HG02943 (cell line): ENCODE data around the gene CYTH3.
"Not testable (repeated sequence)": the region's sequence is repeated elsewhere in the genome, so short reads cannot be mapped to it uniquely, and the experiment has no call there.

Experiments used
- ATAC-seq: cut with Tn5 transposase; IDR thresholded peaks from one replicate; pipeline ENCODE4 v1.9.1; 2021; ENCODE audit warnings: mild to moderate bottlenecking, low read depth, moderate library complexity; ENCODE audit not compliant: unreplicated experiment

Gene CYTH3

GRCh38 chr7:6284055-6284400, 11.6 kb upstream of the CYTH3 start:
- no peak for ATAC-seq

DNA sequence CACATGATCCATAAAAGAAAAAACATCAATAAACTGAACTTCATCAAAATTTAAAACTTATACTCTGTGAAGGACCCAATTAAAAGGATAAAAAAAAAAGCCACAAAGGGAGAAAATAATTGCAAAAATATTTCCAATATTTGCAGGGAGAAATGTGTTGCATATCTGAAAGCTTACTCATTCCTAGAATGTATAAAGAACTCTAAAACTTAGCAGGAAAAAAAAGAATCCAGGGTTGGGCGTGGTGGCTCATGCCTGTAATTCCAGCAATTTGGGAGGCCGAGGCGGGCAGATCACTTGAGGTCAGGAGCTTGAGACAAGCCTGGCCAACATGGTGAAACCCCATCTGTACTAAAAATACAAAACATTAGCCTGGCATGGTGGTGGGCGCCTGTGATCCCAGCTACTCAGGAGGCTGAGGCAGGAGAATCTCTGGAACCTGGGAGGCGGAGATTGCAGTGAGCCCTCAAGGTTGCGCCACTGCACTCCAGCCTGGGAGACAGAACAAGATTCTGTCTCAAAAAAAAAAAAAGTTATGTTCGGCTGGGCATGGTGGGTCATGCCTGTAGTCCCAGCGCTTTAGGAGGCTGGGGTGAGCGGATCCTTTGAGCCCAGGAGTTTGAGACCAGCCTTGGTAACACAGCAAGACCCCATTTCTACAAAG, 11.1 kb upstream of the CYTH3 start:
- ATAC-seq: not testable (repeated sequence)

- no peak for ATAC-seq
These were observed 7.5 kb upstream of the CYTH3 start for GRCh38 chr7:6279937-6280336.

DNA sequence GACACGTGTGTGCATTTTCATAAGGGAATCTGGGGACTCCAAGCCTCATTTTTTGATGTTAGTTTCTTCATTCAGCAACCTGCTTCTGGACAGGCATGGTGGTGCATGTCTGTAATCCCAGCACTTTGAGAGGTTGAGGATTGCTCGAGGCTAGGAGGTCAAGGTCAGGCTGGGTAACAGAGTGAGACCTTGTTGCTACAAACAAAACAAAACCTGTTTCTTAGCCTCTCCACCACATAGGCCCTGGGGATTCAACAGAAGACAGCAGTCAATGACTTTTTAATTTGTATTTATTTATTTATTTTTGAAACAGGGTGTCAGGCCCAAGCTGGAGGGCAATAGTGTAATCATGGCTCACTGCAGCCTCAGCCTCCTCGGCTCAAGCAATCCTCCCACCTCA, 6.9 kb upstream of the CYTH3 start:
- no peak for ATAC-seq

DNA sequence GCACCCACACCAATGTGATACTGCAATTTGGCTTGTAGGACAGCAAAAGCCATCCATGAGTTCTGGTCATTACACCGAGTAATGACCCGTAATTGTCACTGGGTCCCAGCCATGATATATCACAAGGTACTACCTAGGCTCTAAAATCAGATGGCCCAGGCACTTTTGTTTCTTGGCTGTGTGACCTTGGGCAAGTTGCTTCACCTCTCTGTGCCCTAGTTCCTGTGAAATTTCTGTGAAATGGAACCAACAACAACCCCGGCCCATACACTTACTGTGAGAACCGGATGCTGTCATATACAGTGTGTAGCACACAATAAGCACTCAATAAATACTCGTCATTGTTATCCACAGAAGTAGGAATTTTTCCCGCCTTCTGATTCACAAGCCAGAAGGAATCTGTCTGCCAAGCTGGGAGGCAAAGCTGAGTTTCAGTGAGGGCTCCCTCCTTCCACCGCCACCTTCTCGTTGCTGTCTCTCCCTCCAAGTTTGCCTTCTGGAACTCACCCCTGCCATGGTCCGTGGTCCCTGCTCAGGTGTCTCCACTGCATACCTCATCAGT, 6.4 kb upstream of the CYTH3 start:
- ATAC-seq: no peak

DNA sequence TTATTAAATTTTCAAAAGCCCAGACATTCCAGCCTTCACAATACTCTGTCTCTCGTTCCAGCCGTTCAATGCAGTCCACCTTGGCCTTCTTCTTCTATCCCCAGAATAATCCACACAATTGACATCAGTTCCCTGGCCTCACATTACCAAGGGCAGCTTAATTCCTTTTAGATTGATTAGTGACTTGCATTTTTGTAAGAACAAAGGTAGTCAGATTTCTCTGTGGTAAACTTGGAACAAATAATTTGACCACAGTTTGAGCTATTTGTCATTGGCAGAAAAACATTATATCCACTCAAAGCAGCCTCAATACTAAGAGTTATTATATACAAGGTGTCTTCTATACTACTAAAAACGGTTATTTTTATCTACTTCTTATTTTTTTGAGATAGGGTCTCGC, 5.1 kb upstream of the CYTH3 start:
- ATAC-seq: no peak

DNA sequence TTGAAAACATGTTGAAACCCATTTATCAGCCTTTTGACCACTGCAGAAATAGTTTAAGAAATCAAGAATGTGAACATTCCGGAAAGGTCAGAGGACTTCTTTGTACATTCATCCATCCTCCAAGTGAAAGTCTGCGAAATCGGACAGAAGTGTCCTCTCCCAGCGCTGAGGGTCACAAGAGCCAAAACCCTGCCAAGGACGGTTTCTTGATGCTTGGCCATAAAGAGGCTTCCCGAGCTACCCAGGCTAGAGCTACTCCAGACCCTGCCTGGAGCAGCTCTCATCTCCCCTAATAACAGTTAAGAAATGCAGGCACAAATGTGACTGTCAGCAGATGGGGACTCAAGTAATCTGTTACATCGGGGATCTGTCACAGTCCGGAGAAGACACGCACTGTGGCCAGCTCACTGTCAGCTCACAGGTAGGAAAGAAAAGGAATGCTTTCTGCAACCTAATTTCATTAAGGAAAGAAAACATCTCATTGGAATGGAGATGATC, 4.5 kb upstream of the CYTH3 start:
- no peak for ATAC-seq

- ATAC-seq: no peak
These were observed 2.3 kb upstream of the CYTH3 start for GRCh38 chr7:6274743-6275142.

GRCh38 chr7:6273917-6274630, 1.6 kb upstream of the CYTH3 start:
- ATAC-seq: no peak

GRCh38 chr7:6273380-6273837, 985 bp upstream of the CYTH3 start:
- no peak for ATAC-seq

DNA sequence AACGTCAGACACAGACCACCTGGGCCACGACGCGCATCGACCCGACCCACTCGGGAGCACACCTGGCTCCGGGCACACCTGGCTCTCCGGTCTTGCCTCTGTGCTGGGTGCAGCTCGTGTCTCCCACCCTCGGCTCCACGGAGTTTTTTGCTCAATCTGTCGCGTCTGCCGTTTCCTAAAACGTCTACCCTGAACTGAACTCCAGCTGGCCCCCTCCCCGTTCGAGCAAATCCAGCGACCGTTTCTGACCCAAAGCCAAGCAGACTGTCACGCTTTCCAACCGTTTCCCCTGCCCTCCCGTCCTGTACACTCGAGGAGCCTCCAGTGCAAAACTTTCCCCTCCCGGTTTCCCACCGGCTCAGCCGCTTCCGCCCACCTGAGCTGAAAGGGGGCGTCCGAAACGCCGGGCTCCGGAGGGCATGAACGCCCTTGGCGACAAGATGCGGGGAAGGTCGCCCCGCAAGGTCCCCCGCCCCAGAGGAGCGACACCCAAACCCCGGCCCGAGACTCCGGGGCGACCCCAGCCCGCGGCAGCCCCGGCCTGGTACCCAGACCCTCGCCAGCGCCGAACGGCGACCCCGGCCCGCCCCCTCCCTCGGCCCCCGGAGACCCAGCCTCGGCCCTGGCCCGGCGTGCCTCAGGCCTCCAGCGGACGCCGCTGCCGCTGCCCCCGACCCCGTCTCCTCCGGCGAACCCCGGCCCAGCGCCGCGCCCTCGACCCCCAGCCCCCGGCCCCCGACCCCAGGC, 557 bp downstream of the CYTH3 start:
- ATAC-seq: peak; percentile 38

GRCh38 chr7:6271060-6271658, 1.3 kb downstream of the CYTH3 start:
- ATAC-seq: no peak

GRCh38 chr7:6269527-6269926, 2.9 kb downstream of the CYTH3 start:
- no peak for ATAC-seq

GRCh38 chr7:6268907-6269306, 3.5 kb downstream of the CYTH3 start:
- ATAC-seq: no peak

DNA sequence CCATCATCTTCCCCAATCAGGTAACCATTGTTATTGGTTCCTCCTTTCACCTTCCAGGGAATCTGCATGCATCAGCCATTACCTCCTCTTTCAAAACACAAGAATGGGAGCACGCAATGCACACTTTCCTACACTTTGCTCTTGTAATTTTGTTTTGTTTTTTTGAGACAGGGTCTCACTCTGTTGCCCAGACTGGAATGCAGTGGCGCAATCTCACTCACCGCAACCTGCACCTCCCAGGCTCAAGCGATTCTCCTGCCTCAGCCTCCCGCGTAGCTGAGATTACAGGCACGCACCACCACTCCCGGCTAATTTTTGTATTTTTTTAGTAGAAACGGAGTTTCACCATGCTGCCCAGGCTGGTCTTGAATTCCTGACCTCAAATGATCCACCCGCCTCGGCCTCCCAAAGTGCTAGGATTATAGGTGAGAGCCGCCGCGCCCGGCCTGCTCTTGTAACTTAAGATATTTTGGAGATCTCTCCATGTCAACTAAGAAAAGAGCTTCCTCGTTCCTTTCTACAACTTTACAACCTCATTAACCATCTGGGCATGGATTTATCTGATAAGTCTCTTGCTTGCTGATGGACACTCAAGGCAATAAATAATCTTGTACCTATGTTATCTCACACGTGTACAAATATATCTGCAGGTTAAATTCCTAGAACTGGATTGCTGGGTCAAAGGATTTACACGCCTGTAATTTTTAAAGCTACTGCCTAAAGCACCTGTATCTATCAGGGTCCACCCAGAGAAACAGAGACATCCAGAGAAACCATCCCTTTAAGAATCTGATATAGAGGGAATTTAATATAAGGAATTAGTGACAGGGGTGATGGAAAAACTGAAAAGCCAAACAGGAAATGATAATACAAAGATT, 4.2 kb downstream of the CYTH3 start:
- ATAC-seq: no peak

GRCh38 chr7:6266699-6267098, 5.7 kb downstream of the CYTH3 start:
- no peak for ATAC-seq

DNA sequence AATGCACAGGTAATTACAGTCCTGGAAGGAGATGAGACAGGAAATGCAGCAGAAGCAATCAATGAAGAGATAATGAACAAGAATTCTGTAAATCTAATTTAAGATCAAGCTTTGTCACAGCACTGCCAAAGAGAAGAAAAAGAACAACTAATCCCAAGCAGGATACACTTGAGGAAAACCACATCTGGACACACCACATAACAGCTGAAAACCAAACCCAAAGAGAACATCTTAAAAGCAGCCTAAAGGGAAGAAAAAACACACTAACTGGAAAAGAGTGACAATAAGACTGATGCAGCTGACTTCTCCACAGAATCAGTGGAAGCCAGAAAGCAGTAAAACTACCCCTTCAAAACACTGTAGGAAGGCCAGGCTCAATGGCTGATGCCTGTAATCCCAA, 10.2 kb downstream of the CYTH3 start:
- ATAC-seq: no peak

DNA sequence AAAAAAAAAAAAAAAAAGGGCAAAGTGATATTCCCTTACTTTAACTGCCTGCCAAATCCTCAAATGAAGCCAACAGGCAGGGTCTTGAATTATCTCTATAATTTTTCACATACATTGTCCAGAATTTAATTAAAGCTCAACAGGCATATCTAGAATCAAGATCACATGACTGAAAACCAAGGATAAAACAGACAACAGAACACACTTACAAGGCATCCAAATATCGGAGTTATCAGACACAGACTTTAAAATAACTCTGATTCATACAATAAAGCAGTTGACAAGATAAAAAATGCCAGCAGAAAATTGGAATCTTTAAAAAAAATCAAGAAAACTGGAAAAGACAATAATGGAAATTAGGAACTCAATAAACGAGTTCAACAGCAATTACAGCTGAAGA, 10.7 kb downstream of the CYTH3 start:
- no peak for ATAC-seq

- ATAC-seq: no peak
These were observed 11.9 kb downstream of the CYTH3 start for GRCh38 chr7:6260291-6261187.
